Measurements from ENCODE around the gene TSGA10IP. TPM values are rescaled to one million over a fixed set of nuclear protein-coding genes. Genes with fewer than 3 reads are reported as not detected.

Gene TSGA10IP
- total RNA-seq, 2 experiments from 2014 or later: not detected

Other genes with a start within 250 kb of the TSGA10IP start
- 10 to 100 TPM; 55.9 to 61.6 TPM for gene KAT5, start 233.2 kb upstream of the TSGA10IP start, total RNA-seq
- 100 to 1,000 TPM in 1 of 2 experiments, 10 to 100 TPM in 1; 98.4 to 105 TPM for gene RNASEH2C, start 224.7 kb upstream of the TSGA10IP start, total RNA-seq
- 10 to 100 TPM; 13.6 to 14.5 TPM for gene AP5B1, start 164.5 kb upstream of the TSGA10IP start, total RNA-seq
- gene OVOL1, start 158.4 kb upstream of the TSGA10IP start, total RNA-seq: not detected
- gene SNX32, start 111.5 kb upstream of the TSGA10IP start, total RNA-seq: 1 to 10 TPM; 2.0 to 2.7 TPM
- gene CFL1, start 87.3 kb upstream of the TSGA10IP start, total RNA-seq: 1,000 to 10,000 TPM; 1,166 to 1,191 TPM
- 10 to 100 TPM; 69.8 to 71.7 TPM for gene MUS81, start 85.0 kb upstream of the TSGA10IP start, total RNA-seq
- 10 to 100 TPM; 11.5 to 12.5 TPM for gene EFEMP2, start 72.7 kb upstream of the TSGA10IP start, total RNA-seq
- gene CTSW, start 65.6 kb upstream of the TSGA10IP start, total RNA-seq: 10 to 100 TPM; 11.1 to 13.2 TPM
- gene FIBP, start 57.0 kb upstream of the TSGA10IP start, total RNA-seq: 100 to 1,000 TPM in 1 of 2 experiments, 10 to 100 TPM in 1; 94.2 to 101 TPM
- 10 to 100 TPM; 40.0 to 44.4 TPM for gene CCDC85B, start 54.8 kb upstream of the TSGA10IP start, total RNA-seq
- 10 to 100 TPM; 17.1 to 17.7 TPM for gene FOSL1, start 45.1 kb upstream of the TSGA10IP start, total RNA-seq
- gene C11orf68, start 26.4 kb upstream of the TSGA10IP start, total RNA-seq: 10 to 100 TPM; 22.2 to 23.6 TPM
- 100 to 1,000 TPM; 154 to 169 TPM for gene DRAP1, start 26.1 kb upstream of the TSGA10IP start, total RNA-seq
- gene SART1, start 16.3 kb downstream of the TSGA10IP start, total RNA-seq: 10 to 100 TPM; 59.1 to 60.5 TPM
- gene EIF1AD, start 56.7 kb downstream of the TSGA10IP start, total RNA-seq: 10 to 100 TPM; 41.2 to 42.7 TPM
- 100 to 1,000 TPM; 264 to 280 TPM for gene BANF1, start 57.0 kb downstream of the TSGA10IP start, total RNA-seq
- not detected for gene CST6, start 66.5 kb downstream of the TSGA10IP start, total RNA-seq
- gene CATSPER1, start 81.0 kb downstream of the TSGA10IP start, total RNA-seq: not detected
- not detected for gene GAL3ST3, start 103.7 kb downstream of the TSGA10IP start, total RNA-seq
- gene SF3B2, start 106.9 kb downstream of the TSGA10IP start, total RNA-seq: 100 to 1,000 TPM; 271 to 274 TPM
- 10 to 100 TPM; 82.0 to 84.1 TPM for gene PACS1, start 124.8 kb downstream of the TSGA10IP start, total RNA-seq

Data from activated CD4-positive, alpha-beta memory T cell treated with anti-CD3 and anti-CD28 coated beads for 36 hours (primary cell).